Transverse colon (tissue), 4 donors: ENCODE measurements around the gene MGST3. TPM values are rescaled to one million over a fixed set of nuclear protein-coding genes. Genes with fewer than 3 reads are reported as not detected.
A peak's percentile ranks its signal among the peaks of the same experiment; 100 is the strongest.
"Not testable (repeated sequence)": the region's sequence is repeated elsewhere in the genome, so short reads cannot be mapped to it uniquely, and the experiment has no call there.

Experiments
- DNase-seq: peaks from one replicate; pipeline ENCODE4 v3.0.0-alpha.2; 2019
- H3K27ac ChIP-seq, 4 donors: fragments of 200-600 bp; sonication (generic); 2 replicates each; pipeline ENCODE4 v1.5.1; 2016 to 2018; ENCODE audit warnings: inconsistent platforms in 4 of 4
- H3K27me3 ChIP-seq: fragments of 200-600 bp; sonication (generic); 2 replicates; pipeline ENCODE4 v1.5.1; 2017; ENCODE audit warnings: inconsistent platforms
- H3K36me3 ChIP-seq, 4 donors: fragments of 200-600 bp; sonication (generic); 2 replicates each; pipeline ENCODE4 v1.5.1; 2017 to 2019; ENCODE audit warnings: inconsistent platforms in 4 of 4
- H3K4me1 ChIP-seq, 4 donors: fragments of 200-600 bp; sonication (generic); 2 replicates each; pipeline ENCODE4 v1.5.1; 2017 to 2020; ENCODE audit warnings: inconsistent platforms in 4 of 4
- H3K4me3 ChIP-seq, 4 donors: fragments of 200-600 bp; sonication (generic); 1 replicate in 1 of 4; 2 replicates in 3 of 4; pipeline versions ENCODE4 v1.5.1 to v1.6.1; 2017 to 2019; ENCODE audit warnings: inconsistent platforms in 4 of 4
- H3K9me3 ChIP-seq, 2 donors: fragments of 200-600 bp; sonication (generic); 2 replicates each; pipeline ENCODE4 v1.5.1; 2017 to 2019; ENCODE audit warnings: inconsistent platforms in 2 of 2
- EP300 ChIP-seq: sonication (generic); formaldehyde crosslinking; IDR thresholded peaks from one replicate; pipeline ENCODE4 v1.6.1; 2017; ENCODE audit warnings: antibody characterized with exemption, low read depth
- POLR2A ChIP-seq: fragments of 450-650 bp; IDR thresholded peaks from one replicate; pipeline ENCODE4 v1.6.1; 2016; ENCODE audit warnings: antibody characterized with exemption, mild to moderate bottlenecking, moderate library complexity
- POLR2AphosphoS5 ChIP-seq, 3 donors: sonication (generic); formaldehyde crosslinking; IDR thresholded peaks; one replicate each; pipeline ENCODE4 v1.6.1; 2016; ENCODE audit warnings: antibody characterized with exemption in 3 of 3
- WGBS, 2 donors: methylation state at CpG; one replicate each; pipeline ENCODE4 v1.1.5; 2018; ENCODE audit warnings: low coverage in 1 of 2; 5-methylcytosine and 5-hydroxymethylcytosine counted together
- in situ Hi-C, 4 donors: fragments of 200-750 bp; cut with MboI; loops; one replicate each; pipeline versions ENCODE4 v1.15.0 to v1.15.1; 2017; ENCODE audit warnings: low sequenced_read_pairs in 3 of 4, low pct_ligation_motif_present in 1 of 4, low pct_unique_long_range_greater_than_20kb in 1 of 4
- intact Hi-C: fragments of 100-400 bp; cut with DNase I; formaldehyde crosslinking; loops from one replicate; pipeline ENCODE4 v1.15.1; 2023; ENCODE audit warnings: low total_unique reads
- total RNA-seq, 4 donors: library from RNA; depleted of rRNA; stranded (reverse); fragments of >200 nt; gene quantifications; one replicate each; pipeline ENCODE4 v1.1.0, GENCODE V29; 2016
- TF ChIP-seq, protein P1 (sequence below), 5 experiments: fragments of 200-600 bp in 3 of 5; fragments of 450-650 bp in 2 of 5; sonication (generic) in 3 of 5; IDR thresholded peaks; 1 replicate in 2 of 5; 2 replicates in 3 of 5; pipeline ENCODE4 v1.5.1; 2016 to 2017; ENCODE audit warnings: antibody characterized with exemption in 5 of 5, inconsistent platforms in 3 of 5, mild to moderate bottlenecking in 2 of 5, moderate library complexity in 1 of 5

Gene MGST3
- total RNA-seq, 4 donors from 2014 or later: 84.4 to 387 (median 220) TPM

GRCh38 chr1:165635823-165636222, 4.8 kb downstream of the MGST3 start:
- DNase-seq: no peak
- intact Hi-C loops (no loop called here), in situ Hi-C loops (no loop called here)
- 50 to 80% methylated on average over 2 of the region's 2 CpGs for WGBS, 2 donors
- TF ChIP-seq EP300 (no peak), POLR2A (no peak), POLR2AphosphoS5 (IDR thresholded peaks at IDR 0.05) (no peak)
- TF ChIP-seq, protein P1, sequence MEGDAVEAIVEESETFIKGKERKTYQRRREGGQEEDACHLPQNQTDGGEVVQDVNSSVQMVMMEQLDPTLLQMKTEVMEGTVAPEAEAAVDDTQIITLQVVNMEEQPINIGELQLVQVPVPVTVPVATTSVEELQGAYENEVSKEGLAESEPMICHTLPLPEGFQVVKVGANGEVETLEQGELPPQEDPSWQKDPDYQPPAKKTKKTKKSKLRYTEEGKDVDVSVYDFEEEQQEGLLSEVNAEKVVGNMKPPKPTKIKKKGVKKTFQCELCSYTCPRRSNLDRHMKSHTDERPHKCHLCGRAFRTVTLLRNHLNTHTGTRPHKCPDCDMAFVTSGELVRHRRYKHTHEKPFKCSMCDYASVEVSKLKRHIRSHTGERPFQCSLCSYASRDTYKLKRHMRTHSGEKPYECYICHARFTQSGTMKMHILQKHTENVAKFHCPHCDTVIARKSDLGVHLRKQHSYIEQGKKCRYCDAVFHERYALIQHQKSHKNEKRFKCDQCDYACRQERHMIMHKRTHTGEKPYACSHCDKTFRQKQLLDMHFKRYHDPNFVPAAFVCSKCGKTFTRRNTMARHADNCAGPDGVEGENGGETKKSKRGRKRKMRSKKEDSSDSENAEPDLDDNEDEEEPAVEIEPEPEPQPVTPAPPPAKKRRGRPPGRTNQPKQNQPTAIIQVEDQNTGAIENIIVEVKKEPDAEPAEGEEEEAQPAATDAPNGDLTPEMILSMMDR (IDR thresholded peaks at IDR 0.05): no peak
- peaks cover 23 to 67% (median 49%) of the 10 kb centered on the region in 4 donors for H3K4me1 ChIP-seq
- H3K9me3 ChIP-seq: no peaks in the 10 kb centered on the region
- no peaks in the 10 kb centered on the region for H3K36me3 ChIP-seq
- no peak overlapping the region for H3K4me3 ChIP-seq
- H3K27ac ChIP-seq: peak overlapping the region in 1 of 4 donors; percentile 62
- no peaks in the 10 kb centered on the region for H3K27me3 ChIP-seq

DNA sequence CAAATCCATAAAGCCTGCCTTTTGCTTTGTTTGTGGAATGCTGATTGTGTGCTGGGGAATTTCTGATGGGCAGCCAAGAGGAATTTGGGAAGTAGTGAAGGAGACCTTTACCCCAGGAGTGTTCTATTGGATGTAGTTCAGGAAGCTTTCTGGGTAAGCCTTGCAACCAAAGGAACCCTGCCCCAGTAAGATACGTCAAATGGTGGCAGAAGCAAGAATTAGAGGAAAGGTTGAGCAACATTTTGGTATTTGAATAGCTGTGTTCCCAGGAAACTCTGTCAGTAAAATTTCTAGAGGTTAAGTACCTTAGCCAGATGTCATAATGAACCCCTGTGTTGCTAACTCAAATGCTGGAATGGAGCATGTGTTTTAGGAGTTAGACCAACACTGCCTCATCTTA, 6.4 kb downstream of the MGST3 start:
- peaks cover 23 to 74% (median 45%) of the 10 kb centered on the region in 4 donors for H3K4me1 ChIP-seq
- peak; percentile 22 for DNase-seq
- peak in 1 of 3 donors; percentile 38 for TF ChIP-seq POLR2AphosphoS5 (IDR thresholded peaks at IDR 0.05)
- TF ChIP-seq, protein P1 (IDR thresholded peaks at IDR 0.05): no peak
- WGBS, 2 donors: 38 to 50% methylated on average over 1 of the region's 1 CpG
- in situ Hi-C loops (no loop called here), intact Hi-C loops (no loop called here)
- no peaks in the 10 kb centered on the region for H3K27me3 ChIP-seq
- H3K4me3 ChIP-seq: no peak overlapping the region
- no peaks in the 10 kb centered on the region for H3K36me3 ChIP-seq
- H3K27ac ChIP-seq: peak overlapping the region; percentile 54 to 72 (median 63)
- no peaks in the 10 kb centered on the region for H3K9me3 ChIP-seq

GRCh38 chr1:165638211-165638610, 7.2 kb downstream of the MGST3 start:
- intact Hi-C loops, DNase-seq, H3K4me3 ChIP-seq, in situ Hi-C loops, H3K9me3 ChIP-seq, H3K36me3 ChIP-seq, H3K27me3 ChIP-seq: not testable (repeated sequence)
- 75 to 100% methylated on average over 1 to 7 of the region's 7 CpGs for WGBS, 2 donors
- H3K4me1 ChIP-seq: peaks cover 16 to 67% (median 39%) of the 10 kb centered on the region in 4 donors
- peak overlapping the region; percentile 54 to 72 (median 63) for H3K27ac ChIP-seq

DNA sequence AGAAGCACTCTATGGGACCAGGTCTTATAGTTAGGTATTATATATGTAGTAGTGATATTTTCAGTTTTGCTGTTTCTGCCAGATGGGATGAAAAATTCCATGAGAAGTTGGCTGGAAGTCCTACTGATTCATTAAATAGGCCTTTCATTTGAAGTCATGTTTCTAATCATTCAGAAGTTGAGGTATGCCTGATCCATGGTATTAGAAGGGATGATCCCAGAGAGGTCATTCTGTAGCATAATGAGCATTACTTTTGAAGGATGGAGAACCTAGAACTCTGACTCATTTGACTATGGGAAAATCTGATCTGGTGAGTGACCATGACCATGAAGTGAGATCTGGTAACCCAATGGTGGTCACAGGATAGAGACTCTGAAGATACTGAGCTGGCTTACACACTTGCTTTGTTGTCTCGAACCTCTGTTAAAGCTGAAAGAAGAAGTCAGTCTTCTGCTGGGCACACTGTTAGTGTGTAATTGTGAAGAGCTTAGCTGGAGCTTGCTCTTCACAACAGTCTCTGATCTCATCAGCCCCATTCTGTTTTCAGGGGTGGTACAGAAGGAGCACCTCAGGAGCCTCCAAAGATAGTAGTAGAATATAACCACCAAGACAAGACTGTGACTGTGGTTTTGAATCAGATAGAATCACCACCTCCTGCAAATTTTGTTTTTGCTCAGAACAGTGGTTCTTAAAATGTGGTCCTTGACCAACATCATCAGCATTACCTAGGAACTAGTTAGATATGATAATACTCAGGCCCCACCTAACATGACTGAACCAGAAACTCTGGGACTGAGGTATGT, 9.0 kb downstream of the MGST3 start:
- TF ChIP-seq POLR2A (no peak), EP300 (no peak), POLR2AphosphoS5 (IDR thresholded peaks at IDR 0.05) (no peak)
- TF ChIP-seq, protein P1 (IDR thresholded peaks at IDR 0.05): no peak
- 86 to 90% methylated on average over 1 of the region's 1 CpG for WGBS, 2 donors
- Histone ChIP-seq H3K9me3 (no peaks in the 10 kb centered on the region), H3K4me3 (no peak overlapping the region), H3K27ac (no peak overlapping the region), H3K36me3 (no peaks in the 10 kb centered on the region), H3K27me3 (no peaks in the 10 kb centered on the region), H3K4me1 (peaks cover 14 to 67% (median 38%) of the 10 kb centered on the region in 4 donors)
- in situ Hi-C loops: no loop called here
- intact Hi-C loops: loop anchor here (10.0 kb wide), 1 partner anchor 55 kb away; the partner anchor contains the start of gene ALDH9A1
- DNase-seq: no peak
